A673 (cell line): Measurements from ENCODE around the gene REV3L.

Experiments
- EZH2 ChIP-seq: fragments of 200-600 bp; sonication (generic); IDR thresholded peaks from 2 replicates; pipeline ENCODE4 v1.6.1; 2017; ENCODE audit warnings: borderline replicate concordance, low read depth, mild to moderate bottlenecking, mixed read lengths, antibody characterized with exemption, low read length; ENCODE audit not compliant: poor library complexity, severe bottlenecking
- TF ChIP-seq, protein P1 (sequence below): fragments of 300-800, 200-600 bp; sonication (generic); conservative IDR thresholded peaks from 2 replicates; pipeline ENCODE4 v1.5.1; 2017; ENCODE audit warnings: low read depth, mild to moderate bottlenecking, antibody characterized with exemption, low read length, moderate library complexity, mixed read lengths

DNA sequence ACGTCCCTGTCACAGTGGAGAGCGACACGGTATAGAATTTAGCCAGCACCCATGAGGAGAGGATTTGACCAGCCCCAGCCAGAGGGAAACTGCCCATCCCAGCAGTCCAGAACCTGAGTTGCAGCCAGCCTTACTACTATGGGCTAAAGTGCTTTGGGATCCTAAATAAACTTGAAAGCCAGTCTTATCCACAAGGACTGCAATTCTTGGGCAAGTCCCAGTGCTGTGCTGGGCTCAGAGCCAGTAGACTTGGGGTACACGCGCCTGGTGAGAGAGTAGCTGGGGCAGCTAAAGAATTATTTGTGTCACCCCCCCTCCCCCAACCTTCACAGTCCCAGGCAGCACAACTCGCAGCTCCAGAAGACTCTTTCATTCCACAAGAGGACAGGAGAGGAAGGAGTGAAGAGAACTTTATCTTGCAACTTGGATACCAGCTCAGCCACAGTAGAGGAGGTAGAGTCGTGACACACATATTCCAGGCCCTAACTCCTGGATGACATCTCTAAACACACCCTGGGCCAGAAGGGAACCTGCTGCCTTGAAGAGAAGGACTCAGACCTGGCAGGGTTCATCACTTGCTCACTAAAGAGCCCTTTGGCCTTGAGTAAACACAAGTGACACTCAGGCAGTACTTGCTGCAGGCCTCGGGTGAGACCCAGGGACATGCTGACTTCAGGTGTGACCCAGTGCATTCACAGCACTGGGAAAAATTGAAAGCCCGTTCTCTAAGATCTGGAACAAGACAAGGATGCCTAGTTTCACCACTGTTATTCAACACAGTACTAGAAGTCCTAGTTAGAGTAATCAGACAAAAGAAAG is 100.3 kb downstream of the REV3L start:
- TF ChIP-seq, protein P1, sequence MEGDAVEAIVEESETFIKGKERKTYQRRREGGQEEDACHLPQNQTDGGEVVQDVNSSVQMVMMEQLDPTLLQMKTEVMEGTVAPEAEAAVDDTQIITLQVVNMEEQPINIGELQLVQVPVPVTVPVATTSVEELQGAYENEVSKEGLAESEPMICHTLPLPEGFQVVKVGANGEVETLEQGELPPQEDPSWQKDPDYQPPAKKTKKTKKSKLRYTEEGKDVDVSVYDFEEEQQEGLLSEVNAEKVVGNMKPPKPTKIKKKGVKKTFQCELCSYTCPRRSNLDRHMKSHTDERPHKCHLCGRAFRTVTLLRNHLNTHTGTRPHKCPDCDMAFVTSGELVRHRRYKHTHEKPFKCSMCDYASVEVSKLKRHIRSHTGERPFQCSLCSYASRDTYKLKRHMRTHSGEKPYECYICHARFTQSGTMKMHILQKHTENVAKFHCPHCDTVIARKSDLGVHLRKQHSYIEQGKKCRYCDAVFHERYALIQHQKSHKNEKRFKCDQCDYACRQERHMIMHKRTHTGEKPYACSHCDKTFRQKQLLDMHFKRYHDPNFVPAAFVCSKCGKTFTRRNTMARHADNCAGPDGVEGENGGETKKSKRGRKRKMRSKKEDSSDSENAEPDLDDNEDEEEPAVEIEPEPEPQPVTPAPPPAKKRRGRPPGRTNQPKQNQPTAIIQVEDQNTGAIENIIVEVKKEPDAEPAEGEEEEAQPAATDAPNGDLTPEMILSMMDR = no peak
- no peak for TF ChIP-seq EZH2
